Occipital lobe (tissue), 2 donors: ENCODE data around the gene FNDC7. TPM values are rescaled to one million over a fixed set of nuclear protein-coding genes. Genes with fewer than 3 reads are reported as not detected.
"Not testable (repeated sequence)": the region's sequence is repeated elsewhere in the genome, so short reads cannot be mapped to it uniquely, and the experiment has no call there.

ENCODE experiments used
- DNase-seq: peaks from one replicate; lab custom pipeline; 2025; lab: John Stamatoyannopoulos, UW
- total RNA-seq: library from RNA; depleted of rRNA; stranded (reverse); fragments of >200 nt; gene quantifications from one replicate; pipeline ENCODE4 v1.2.3, GENCODE V29; 2014

The FNDC7 gene
- total RNA-seq: not detected

GRCh38 chr1:108712606-108713150 lies at the start of gene FNDC7:
FNDC7 (plus strand) TSS chr1:108712908; CDS start chr1:108712934, 26 bp downstream.
- DNase-seq: no peak

- no peak for DNase-seq
These were observed 49.6 kb upstream of the FNDC7 start for GRCh38 chr1:108663074-108663473.

- DNase-seq: no peak
These were observed 48.2 kb upstream of the FNDC7 start for GRCh38 chr1:108664481-108664880.

GRCh38 chr1:108665067-108665466 lies 47.6 kb upstream of the FNDC7 start:
- DNase-seq: no peak

GRCh38 chr1:108665771-108666170 lies 46.9 kb upstream of the FNDC7 start:
- no peak for DNase-seq

GRCh38 chr1:108667422-108667821 lies 45.3 kb upstream of the FNDC7 start:
- DNase-seq: not testable (repeated sequence)

GRCh38 chr1:108668777-108669176 lies 43.9 kb upstream of the FNDC7 start:
- DNase-seq: no peak

- no peak for DNase-seq
These were observed 43.0 kb upstream of the FNDC7 start for GRCh38 chr1:108669679-108670078.

GRCh38 chr1:108670131-108670773 lies 42.5 kb upstream of the FNDC7 start:
- DNase-seq: no peak

- no peak for DNase-seq
These were observed 41.6 kb upstream of the FNDC7 start for GRCh38 chr1:108671143-108671542.

GRCh38 chr1:108678706-108679105 lies 34.0 kb upstream of the FNDC7 start:
- DNase-seq: no peak

GRCh38 chr1:108679586-108680213 lies 33.0 kb upstream of the FNDC7 start:
- no peak for DNase-seq

- not testable (repeated sequence) for DNase-seq
These were observed 31.0 kb upstream of the FNDC7 start for GRCh38 chr1:108681701-108682100.

GRCh38 chr1:108685529-108685928 lies 27.2 kb upstream of the FNDC7 start:
- no peak for DNase-seq

GRCh38 chr1:108686614-108687313 lies 25.9 kb upstream of the FNDC7 start:
- DNase-seq: no peak

- DNase-seq: no peak
These were observed 21.4 kb upstream of the FNDC7 start for GRCh38 chr1:108691128-108691941.

GRCh38 chr1:108691942-108692723 lies 20.6 kb upstream of the FNDC7 start, which contains the start of gene PRPF38B:
PRPF38B (plus strand) TSS chr1:108692310; CDS start chr1:108692592, 282 bp downstream.
- peak; percentile 90 for DNase-seq

GRCh38 chr1:108692724-108693655 lies 19.7 kb upstream of the FNDC7 start:
- no peak for DNase-seq

GRCh38 chr1:108695535-108695934 lies 17.2 kb upstream of the FNDC7 start:
- no peak for DNase-seq
